Gastrocnemius medialis (tissue), 4 donors: ENCODE results near the gene TAS2R40.

Experiments
- POLR2A ChIP-seq, 2 donors: fragments of 450-650 bp; IDR thresholded peaks; one replicate each; pipeline ENCODE4 v1.6.1; 2017; ENCODE audit warnings: antibody characterized with exemption in 2 of 2, mild to moderate bottlenecking in 2 of 2, moderate library complexity in 2 of 2
- TF ChIP-seq, protein P1 (sequence below), 5 experiments: fragments of 450-650 bp in 3 of 5; fragments of 200-600 bp in 2 of 5; sonication (generic) in 2 of 5; IDR thresholded peaks in 4 of 5; conservative IDR thresholded peaks in 1 of 5; 1 replicate in 4 of 5; 2 replicates in 1 of 5; pipeline ENCODE4 v1.5.1; 2016 to 2019; ENCODE audit warnings: antibody characterized with exemption in 5 of 5, mild to moderate bottlenecking in 3 of 5, moderate library complexity in 3 of 5

DNA sequence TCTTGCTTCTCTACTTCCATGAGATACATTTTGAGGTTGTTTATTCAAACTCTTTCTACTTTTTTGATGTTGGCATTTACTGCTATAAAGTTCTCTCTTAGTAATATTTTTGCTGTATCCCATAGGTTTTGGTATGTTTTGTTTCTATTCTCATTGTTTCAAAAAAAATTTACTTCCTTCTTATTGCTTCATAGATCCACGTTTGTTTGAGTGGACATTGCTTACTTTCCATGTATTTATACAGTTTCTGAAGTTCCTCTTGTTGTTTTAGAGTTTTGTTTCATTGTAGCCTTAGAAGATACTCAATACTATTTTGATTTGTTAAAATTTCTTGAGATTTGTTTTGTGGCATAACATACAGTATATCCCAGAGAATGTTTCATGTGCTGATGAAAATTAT is 13.7 kb downstream of the TAS2R40 start:
- TF ChIP-seq, protein P1, sequence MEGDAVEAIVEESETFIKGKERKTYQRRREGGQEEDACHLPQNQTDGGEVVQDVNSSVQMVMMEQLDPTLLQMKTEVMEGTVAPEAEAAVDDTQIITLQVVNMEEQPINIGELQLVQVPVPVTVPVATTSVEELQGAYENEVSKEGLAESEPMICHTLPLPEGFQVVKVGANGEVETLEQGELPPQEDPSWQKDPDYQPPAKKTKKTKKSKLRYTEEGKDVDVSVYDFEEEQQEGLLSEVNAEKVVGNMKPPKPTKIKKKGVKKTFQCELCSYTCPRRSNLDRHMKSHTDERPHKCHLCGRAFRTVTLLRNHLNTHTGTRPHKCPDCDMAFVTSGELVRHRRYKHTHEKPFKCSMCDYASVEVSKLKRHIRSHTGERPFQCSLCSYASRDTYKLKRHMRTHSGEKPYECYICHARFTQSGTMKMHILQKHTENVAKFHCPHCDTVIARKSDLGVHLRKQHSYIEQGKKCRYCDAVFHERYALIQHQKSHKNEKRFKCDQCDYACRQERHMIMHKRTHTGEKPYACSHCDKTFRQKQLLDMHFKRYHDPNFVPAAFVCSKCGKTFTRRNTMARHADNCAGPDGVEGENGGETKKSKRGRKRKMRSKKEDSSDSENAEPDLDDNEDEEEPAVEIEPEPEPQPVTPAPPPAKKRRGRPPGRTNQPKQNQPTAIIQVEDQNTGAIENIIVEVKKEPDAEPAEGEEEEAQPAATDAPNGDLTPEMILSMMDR (IDR thresholded peaks at IDR 0.05 in 4 of 5, conservative IDR thresholded peaks at IDR 0.05 in 1 of 5), result no peak
- no peak for TF ChIP-seq POLR2A (IDR thresholded peaks at IDR 0.05)
